Measurements from ENCODE around the gene PIK3C2B.
"Not testable (repeated sequence)": the region's sequence is repeated elsewhere in the genome, so short reads cannot be mapped to it uniquely, and the experiment has no call there.

Gene PIK3C2B

DNA sequence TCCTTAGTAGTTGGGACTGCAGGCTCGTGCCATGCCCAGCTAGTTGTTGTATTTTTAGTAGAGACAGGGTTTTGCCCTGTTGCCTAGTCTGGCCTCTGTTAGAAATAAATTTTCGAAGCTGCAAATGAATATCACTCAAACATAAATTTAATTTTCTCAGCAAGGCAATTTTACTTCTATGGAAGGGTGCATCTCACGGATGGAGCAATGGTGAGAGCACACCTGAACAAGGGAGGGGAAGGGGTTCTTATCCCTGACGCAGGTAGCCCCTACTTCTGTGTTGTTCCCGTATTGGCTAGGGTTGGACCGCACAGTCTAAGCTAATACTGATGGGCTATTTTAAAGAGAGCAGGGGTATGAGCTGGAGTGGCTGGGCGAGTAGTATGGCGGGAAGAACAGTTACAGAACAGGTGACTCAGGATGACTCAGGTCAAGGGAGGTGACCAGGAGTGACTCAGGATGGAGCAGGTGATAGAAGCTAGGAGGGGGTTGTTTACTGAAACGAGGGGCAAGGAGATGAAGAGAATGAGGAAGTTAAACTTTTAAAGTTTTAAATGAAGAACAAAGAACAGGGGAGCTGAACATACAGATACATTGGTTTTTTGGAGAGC lies 29.1 kb upstream of the PIK3C2B start:
- H4K20me1 ChIP-seq (ENCODE audit: insufficient read depth, low read length) = no peaks in the 10 kb centered on the region
- no peaks in the 10 kb centered on the region for H3K9me2 ChIP-seq (replicated peaks; ENCODE audit: insufficient read depth, low read length)
- H3K27me3 ChIP-seq (replicated peaks; ENCODE audit: insufficient read depth, low read length) = no peaks in the 10 kb centered on the region
- H3K9me3 ChIP-seq (replicated peaks; ENCODE audit: insufficient read depth, low read length) = no peaks in the 10 kb centered on the region
- H3F3A ChIP-seq (ENCODE audit: insufficient read depth, low read length) = peaks cover 30% of the 10 kb centered on the region
- H3K27ac ChIP-seq (ENCODE audit: low read length) = no peak overlapping the region
- no peak overlapping the region for H3K9ac ChIP-seq (ENCODE audit: low read length)
- no peak overlapping the region for H3K4me3 ChIP-seq (ENCODE audit: low read length)
- DNase-seq = no peak
- H3K79me2 ChIP-seq (ENCODE audit: low read length) = peaks cover 91% of the 10 kb centered on the region
- H3K4me1 ChIP-seq (ENCODE audit: low read length) = peaks cover 42% of the 10 kb centered on the region
- H3K4me2 ChIP-seq (ENCODE audit: low read depth, low read length) = no peak overlapping the region
- H2AFZ ChIP-seq (ENCODE audit: low read length) = no peak overlapping the region
- TF ChIP-seq EZH2phosphoT487 (IDR thresholded peaks at IDR 0.05; ENCODE audit: low read length) (no peak), CTCF (IDR thresholded peaks at IDR 0.05; ENCODE audit: low read length) (no peak), EZH2 (optimal IDR thresholded peaks at IDR 0.05; ENCODE audit: low read depth, low read length) (no peak)
- peaks cover 19% of the 10 kb centered on the region; the same call in 1 of the 2 replicates for H3K36me3 ChIP-seq (replicated peaks; ENCODE audit: insufficient read depth, low read length)

DNA sequence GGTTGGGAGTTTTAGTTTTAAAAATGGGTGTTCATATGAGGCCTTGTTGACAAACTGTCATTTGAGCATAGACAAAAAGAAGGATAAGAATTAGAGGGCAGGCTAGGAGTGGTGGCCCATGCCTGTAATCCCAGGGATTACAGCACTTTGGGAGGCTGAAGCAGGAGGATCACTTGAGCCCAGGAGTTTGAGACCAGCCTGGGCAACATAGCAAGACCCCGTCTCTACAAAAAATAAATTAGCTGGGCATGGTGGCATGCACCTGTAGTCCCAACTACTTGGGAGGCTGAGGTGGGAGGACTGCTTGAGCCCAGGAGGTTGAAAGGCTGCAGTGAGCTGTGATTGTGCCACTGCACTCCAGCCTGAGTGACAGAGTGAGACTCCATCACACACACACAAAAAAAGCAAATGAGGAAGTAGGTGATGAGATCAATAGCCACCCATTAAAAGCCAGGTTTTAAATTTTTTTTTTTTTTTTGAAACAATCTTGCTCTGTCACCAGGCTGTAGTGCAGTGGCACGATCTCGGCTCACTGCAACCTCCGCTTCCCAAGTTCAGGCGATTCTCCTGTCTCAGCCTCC lies 27.4 kb upstream of the PIK3C2B start:
- not testable (repeated sequence) for H3K9me2 ChIP-seq (replicated peaks; ENCODE audit: insufficient read depth, low read length); DNase-seq; H3K27me3 ChIP-seq (replicated peaks; ENCODE audit: insufficient read depth, low read length); H4K20me1 ChIP-seq (ENCODE audit: insufficient read depth, low read length); H3K9me3 ChIP-seq (replicated peaks; ENCODE audit: insufficient read depth, low read length); H3K4me3 ChIP-seq (ENCODE audit: low read length); H2AFZ ChIP-seq (ENCODE audit: low read length)
- Histone ChIP-seq H3K4me2 (ENCODE audit: low read depth, low read length) (peak overlapping the region; percentile 83; the same call in 1 of the 2 replicates), H3K4me1 (ENCODE audit: low read length) (peaks cover 48% of the 10 kb centered on the region), H3K9ac (ENCODE audit: low read length) (peak overlapping the region; percentile 66), H3F3A (ENCODE audit: insufficient read depth, low read length) (peaks cover 43% of the 10 kb centered on the region), H3K36me3 (replicated peaks; ENCODE audit: insufficient read depth, low read length) (peaks cover 18% of the 10 kb centered on the region; the same call in 1 of the 2 replicates), H3K27ac (ENCODE audit: low read length) (peak overlapping the region; percentile 97), H3K79me2 (ENCODE audit: low read length) (peaks cover 93% of the 10 kb centered on the region)

DNA sequence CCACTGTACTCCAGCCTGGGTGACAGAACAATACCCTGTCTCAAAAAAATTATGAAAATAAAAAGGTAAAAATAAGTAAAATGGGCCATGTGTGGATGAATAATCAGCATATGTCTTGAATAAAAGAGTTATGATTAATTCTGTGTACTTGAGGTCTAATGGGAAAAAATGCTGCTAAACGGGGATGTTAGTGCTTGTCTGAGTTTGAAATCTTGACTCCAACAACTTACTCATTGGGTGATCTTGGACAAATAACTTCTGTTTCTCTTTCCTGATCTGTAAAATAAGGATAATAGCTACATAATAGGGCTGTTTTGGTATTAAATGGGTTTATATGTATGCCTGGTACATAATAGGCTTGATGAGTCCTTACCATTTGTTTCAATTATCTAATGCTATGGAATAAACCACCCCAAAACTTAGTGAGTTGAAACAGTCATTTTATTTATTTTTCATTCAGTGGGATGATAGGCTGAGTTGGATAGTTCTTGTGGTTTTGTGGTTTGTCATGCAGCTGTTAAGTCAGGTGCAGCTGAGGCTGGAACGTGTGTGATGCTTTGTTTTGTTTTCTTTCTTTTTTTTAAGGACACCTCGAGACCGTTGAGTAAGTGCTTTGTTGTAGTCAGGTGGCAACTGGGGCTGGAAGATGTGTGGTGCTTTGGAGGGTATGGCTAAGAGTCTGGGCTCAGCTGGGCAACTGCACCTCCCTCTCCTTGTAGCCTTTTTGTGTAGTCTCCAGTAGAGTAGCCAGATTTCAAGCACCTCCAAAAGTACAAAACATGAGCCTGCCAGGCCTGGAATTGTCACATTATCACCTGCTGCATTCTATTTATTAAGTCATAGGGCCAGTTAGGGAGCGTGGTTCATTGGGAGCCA lies 26.5 kb upstream of the PIK3C2B start:
- Histone ChIP-seq H3K4me1 (ENCODE audit: low read length) (peaks cover 48% of the 10 kb centered on the region), H3K36me3 (replicated peaks; ENCODE audit: insufficient read depth, low read length) (peaks cover 16% of the 10 kb centered on the region; the same call in 1 of the 2 replicates), H3K4me3 (ENCODE audit: low read length) (peak overlapping the region; percentile 13)

DNA sequence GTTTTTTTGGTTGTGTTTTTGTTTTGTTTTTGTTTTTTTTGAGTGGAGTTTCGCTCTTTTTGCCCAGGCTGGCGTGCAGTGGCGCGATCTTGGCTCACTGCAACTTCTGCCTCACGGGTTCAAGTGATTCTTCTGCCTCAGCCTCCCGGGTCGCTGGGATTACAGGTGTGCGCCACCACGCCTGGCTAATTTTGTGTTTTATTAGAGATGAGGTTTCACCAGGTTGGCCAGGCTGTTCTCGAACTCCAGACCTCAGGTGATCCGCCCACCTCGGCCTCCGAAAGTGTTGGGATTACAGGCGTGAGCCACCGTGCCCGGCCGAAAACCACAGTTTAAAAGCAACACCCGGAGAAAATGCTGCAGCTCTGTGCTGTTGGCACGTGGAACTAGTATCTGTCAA lies 22.8 kb upstream of the PIK3C2B start:
- not testable (repeated sequence) for H3K27me3 ChIP-seq (replicated peaks; ENCODE audit: insufficient read depth, low read length); H3K36me3 ChIP-seq (replicated peaks; ENCODE audit: insufficient read depth, low read length); H3K9me2 ChIP-seq (replicated peaks; ENCODE audit: insufficient read depth, low read length); H3K9me3 ChIP-seq (replicated peaks; ENCODE audit: insufficient read depth, low read length); H2AFZ ChIP-seq (ENCODE audit: low read length); H4K20me1 ChIP-seq (ENCODE audit: insufficient read depth, low read length); DNase-seq
- Histone ChIP-seq H3K4me3 (ENCODE audit: low read length) (peak overlapping the region; percentile 87), H3K4me2 (ENCODE audit: low read depth, low read length) (peak overlapping the region; percentile 61), H3K79me2 (ENCODE audit: low read length) (peaks cover 56% of the 10 kb centered on the region), H3K4me1 (ENCODE audit: low read length) (peaks cover 47% of the 10 kb centered on the region), H3K9ac (ENCODE audit: low read length) (peak overlapping the region; percentile 98), H3K27ac (ENCODE audit: low read length) (peak overlapping the region; percentile 98), H3F3A (ENCODE audit: insufficient read depth, low read length) (peaks cover 86% of the 10 kb centered on the region)

More for the DNA sequence above, 26.5 kb upstream of the PIK3C2B start:
- peaks cover 92% of the 10 kb centered on the region for H3K79me2 ChIP-seq (ENCODE audit: low read length)
- TF ChIP-seq EZH2 (optimal IDR thresholded peaks at IDR 0.05; ENCODE audit: low read depth, low read length) (no peak), EZH2phosphoT487 (IDR thresholded peaks at IDR 0.05; ENCODE audit: low read length) (no peak), CTCF (IDR thresholded peaks at IDR 0.05; ENCODE audit: low read length) (no peak)
- no peaks in the 10 kb centered on the region for H3K27me3 ChIP-seq (replicated peaks; ENCODE audit: insufficient read depth, low read length)
- H3K4me2 ChIP-seq (ENCODE audit: low read depth, low read length) = peak overlapping the region; percentile 83
- no peaks in the 10 kb centered on the region for H3K9me3 ChIP-seq (replicated peaks; ENCODE audit: insufficient read depth, low read length)
- peak overlapping the region; percentile 97 for H3K27ac ChIP-seq (ENCODE audit: low read length)
- H3K9ac ChIP-seq (ENCODE audit: low read length) = peak overlapping the region; percentile 76
- peak; percentile 99 for DNase-seq
- H3F3A ChIP-seq (ENCODE audit: insufficient read depth, low read length) = peaks cover 51% of the 10 kb centered on the region
- H4K20me1 ChIP-seq (ENCODE audit: insufficient read depth, low read length) = no peaks in the 10 kb centered on the region
- no peak overlapping the region for H2AFZ ChIP-seq (ENCODE audit: low read length)
- no peaks in the 10 kb centered on the region for H3K9me2 ChIP-seq (replicated peaks; ENCODE audit: insufficient read depth, low read length)
